PC-3 (cell line): Measurements from ENCODE around the gene CPB2. TPM values are rescaled to one million over a fixed set of nuclear protein-coding genes. Genes with fewer than 3 reads are reported as not detected.

Experiments used
- ATAC-seq: fragments of 200-7000 bp; cut with Tn5 transposase; 2 replicates; pipeline ENCODE4 v1.9.1; 2020; ENCODE audit warnings: mild to moderate bottlenecking, moderate library complexity
- BruUV-seq: library from RNA; stranded (reverse); fragments of 400-500 nt; replicated peaks from 2 replicates; lab custom pipeline; 2021; lab: Mats Ljungman, UMichigan
- CTCF ChIA-PET: fragments of 300-600 bp; sonication (Branson Sonifier 250); formaldehyde crosslinking; loops from one replicate; lab custom pipeline; 2022; ENCODE audit warnings: antibody characterized with exemption; lab: Charles Lee
- POLR2A ChIA-PET: fragments of 300-600 bp; sonication (Branson Sonifier 250); formaldehyde crosslinking; loops from one replicate; lab custom pipeline; 2022; ENCODE audit warnings: antibody characterized with exemption; ENCODE audit not compliant: unreplicated experiment; lab: Charles Lee
- DNase-seq: peaks from one replicate; pipeline ENCODE4 v3.0.0-alpha.2; 2015
- H2AFZ ChIP-seq: fragments of 300-600 bp; sonication (generic); 2 replicates; pipeline ENCODE4 v1.6.0; 2016; ENCODE audit warnings: antibody characterized with exemption, low read length
- H3F3A ChIP-seq: fragments of 300-600 bp; sonication (generic); one replicate; pipeline ENCODE4 v1.6.0; 2017; ENCODE audit warnings: antibody characterized with exemption, low read length, control low read depth, mild to moderate bottlenecking; ENCODE audit not compliant: unreplicated experiment
- H3K27ac ChIP-seq: fragments of 300-600 bp; sonication (generic); 2 replicates; pipeline ENCODE4 v1.5.1; 2016; ENCODE audit warnings: mild to moderate bottlenecking, low read length
- H3K27me3 ChIP-seq: fragments of 300-600 bp; sonication (generic); 2 replicates; pipeline ENCODE4 v1.6.1; 2016; ENCODE audit warnings: low read length, mixed read lengths
- H3K36me3 ChIP-seq: fragments of 300-600 bp; sonication (generic); 2 replicates; pipeline ENCODE4 v1.6.1; 2016; ENCODE audit warnings: low read depth, mixed run types, low read length, mixed read lengths
- H3K4me1 ChIP-seq: fragments of 300-600 bp; sonication (generic); 2 replicates; pipeline ENCODE4 v1.5.1; 2016; ENCODE audit warnings: low read length; ENCODE audit not compliant: insufficient read depth
- H3K4me2 ChIP-seq: fragments of 300-600 bp; sonication (generic); 2 replicates; pipeline ENCODE4 v1.6.0; 2016; ENCODE audit warnings: low read length
- H3K4me3 ChIP-seq: fragments of 300-600 bp; sonication (generic); 2 replicates; pipeline ENCODE4 v1.5.1; 2016; ENCODE audit warnings: mild to moderate bottlenecking, low read length, mixed read lengths
- H3K79me2 ChIP-seq: fragments of 300-600 bp; sonication (generic); 2 replicates; pipeline ENCODE4 v1.6.1; 2017; ENCODE audit warnings: low read length, mixed read lengths
- H3K9ac ChIP-seq: fragments of 300-600 bp; sonication (generic); 2 replicates; pipeline ENCODE4 v1.6.0; 2016; ENCODE audit warnings: mild to moderate bottlenecking, low read length
- H3K9me2 ChIP-seq: fragments of 300-600 bp; sonication (generic); replicated peaks from 2 replicates; pipeline ENCODE4 v1.6.1; 2016; ENCODE audit warnings: mixed run types, low read length, mixed read lengths
- H3K9me3 ChIP-seq: fragments of 300-600 bp; sonication (generic); 2 replicates; pipeline ENCODE4 v1.6.1; 2016; ENCODE audit warnings: low read length, mixed read lengths
- H4K20me1 ChIP-seq: fragments of 300-600 bp; sonication (generic); 2 replicates; pipeline ENCODE4 v1.6.1; 2016; ENCODE audit warnings: low read length, mixed read lengths
- EZH2 ChIP-seq: fragments of 300-600 bp; sonication (generic); IDR thresholded peaks from one replicate; pipeline ENCODE4 v1.6.1; 2017; ENCODE audit warnings: antibody characterized with exemption, mild to moderate bottlenecking, low read length; ENCODE audit not compliant: unreplicated experiment
- EZH2phosphoT487 ChIP-seq: fragments of 300-600 bp; sonication (generic); IDR thresholded peaks from 2 replicates; pipeline ENCODE4 v1.6.1; 2018; ENCODE audit warnings: mild to moderate bottlenecking, antibody characterized with exemption, low read length, borderline replicate concordance
- intact Hi-C: fragments of 100-400 bp; cut with micrococcal nuclease; formaldehyde crosslinking; loops from 2 replicates; pipeline ENCODE4 v1.9.0; 2023
- total RNA-seq: library from RNA; depleted of rRNA; stranded (reverse); fragments of >200 nt; gene quantifications from 2 replicates; pipeline ENCODE4 v1.2.3, GENCODE V29; 2014
- TF ChIP-seq, protein P1 (sequence below): fragments of 300-600 bp; sonication (generic); conservative IDR thresholded peaks from 2 replicates; pipeline ENCODE4 v1.5.1; 2017; ENCODE audit warnings: antibody characterized with exemption, low read depth, mild to moderate bottlenecking, low read length

The CPB2 gene
- total RNA-seq, 1 experiment from 2014 or later, result not detected

- Histone ChIP-seq H3K4me2 (no peak overlapping the region), H3K36me3 (no peaks in the 10 kb centered on the region), H3K79me2 (no peaks in the 10 kb centered on the region), H3K9ac (no peak overlapping the region), H3K9me3 (no peaks in the 10 kb centered on the region), H2AFZ (no peak overlapping the region), H4K20me1 (no peaks in the 10 kb centered on the region), H3K4me1 (no peaks in the 10 kb centered on the region), H3K9me2 (no peaks in the 10 kb centered on the region), H3K27me3 (peaks cover 2% of the 10 kb centered on the region; the same call in 1 of the 2 replicates), H3K4me3 (no peak overlapping the region), H3K27ac (no peak overlapping the region), H3F3A (no peaks in the 10 kb centered on the region)
- POLR2A ChIA-PET, result no interaction called here
- CTCF ChIA-PET, result no interaction called here
- BruUV-seq, result no TSS peak
- intact Hi-C loops, result no loop called here
- ATAC-seq (no peak), DNase-seq (no peak)
- TF ChIP-seq EZH2phosphoT487 (no peak), EZH2 (no peak)
These were observed 6.3 kb upstream of the CPB2 start for GRCh38 chr13:46111151-46111550.

DNA sequence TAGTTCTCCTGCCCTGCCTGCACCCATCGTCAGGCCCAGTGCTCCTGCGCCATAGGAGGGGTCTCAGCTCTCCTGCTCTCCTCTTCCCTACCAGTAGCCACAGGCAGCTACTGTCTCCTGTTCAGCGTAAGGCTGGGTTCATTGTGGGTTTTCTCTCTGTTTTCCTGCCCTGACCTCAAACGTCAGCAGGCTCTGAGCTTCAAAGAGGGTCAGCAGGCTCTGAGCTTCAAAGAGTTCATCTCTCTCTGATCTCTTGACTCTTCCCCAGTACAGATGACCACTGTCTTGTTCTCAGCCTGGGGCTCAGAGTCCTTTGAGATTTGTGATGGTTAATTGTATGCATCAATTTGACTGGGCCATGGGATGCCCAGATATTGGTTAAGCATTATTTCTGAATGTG, 4.6 kb upstream of the CPB2 start:
- Histone ChIP-seq H3K9ac (no peak overlapping the region), H3K79me2 (no peaks in the 10 kb centered on the region), H3K4me1 (no peaks in the 10 kb centered on the region), H3K9me3 (no peaks in the 10 kb centered on the region), H3K27ac (no peak overlapping the region), H3K27me3 (peaks cover 4% of the 10 kb centered on the region; the same call in 1 of the 2 replicates), H3K4me2 (no peak overlapping the region), H2AFZ (no peak overlapping the region), H3F3A (no peaks in the 10 kb centered on the region), H4K20me1 (no peaks in the 10 kb centered on the region), H3K9me2 (no peaks in the 10 kb centered on the region), H3K36me3 (no peaks in the 10 kb centered on the region), H3K4me3 (no peak overlapping the region)
- ChIA-PET POLR2A (no interaction called here), CTCF (no interaction called here)
- intact Hi-C loops, result no loop called here
- BruUV-seq, result no TSS peak
- no peak for TF ChIP-seq EZH2phosphoT487
- TF ChIP-seq, protein P1, sequence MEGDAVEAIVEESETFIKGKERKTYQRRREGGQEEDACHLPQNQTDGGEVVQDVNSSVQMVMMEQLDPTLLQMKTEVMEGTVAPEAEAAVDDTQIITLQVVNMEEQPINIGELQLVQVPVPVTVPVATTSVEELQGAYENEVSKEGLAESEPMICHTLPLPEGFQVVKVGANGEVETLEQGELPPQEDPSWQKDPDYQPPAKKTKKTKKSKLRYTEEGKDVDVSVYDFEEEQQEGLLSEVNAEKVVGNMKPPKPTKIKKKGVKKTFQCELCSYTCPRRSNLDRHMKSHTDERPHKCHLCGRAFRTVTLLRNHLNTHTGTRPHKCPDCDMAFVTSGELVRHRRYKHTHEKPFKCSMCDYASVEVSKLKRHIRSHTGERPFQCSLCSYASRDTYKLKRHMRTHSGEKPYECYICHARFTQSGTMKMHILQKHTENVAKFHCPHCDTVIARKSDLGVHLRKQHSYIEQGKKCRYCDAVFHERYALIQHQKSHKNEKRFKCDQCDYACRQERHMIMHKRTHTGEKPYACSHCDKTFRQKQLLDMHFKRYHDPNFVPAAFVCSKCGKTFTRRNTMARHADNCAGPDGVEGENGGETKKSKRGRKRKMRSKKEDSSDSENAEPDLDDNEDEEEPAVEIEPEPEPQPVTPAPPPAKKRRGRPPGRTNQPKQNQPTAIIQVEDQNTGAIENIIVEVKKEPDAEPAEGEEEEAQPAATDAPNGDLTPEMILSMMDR, result no peak
- DNase-seq, result no peak
- ATAC-seq, result no peak

GRCh38 chr13:46106839-46107371, 2.1 kb upstream of the CPB2 start:
- no peak for DNase-seq
- Histone ChIP-seq H2AFZ (no peak overlapping the region), H4K20me1 (no peaks in the 10 kb centered on the region), H3K27me3 (peaks cover 4% of the 10 kb centered on the region; the same call in 1 of the 2 replicates), H3K4me1 (no peaks in the 10 kb centered on the region), H3K79me2 (no peaks in the 10 kb centered on the region), H3F3A (no peaks in the 10 kb centered on the region), H3K4me2 (no peak overlapping the region), H3K4me3 (no peak overlapping the region), H3K9me3 (no peaks in the 10 kb centered on the region), H3K36me3 (no peaks in the 10 kb centered on the region), H3K27ac (no peak overlapping the region), H3K9ac (no peak overlapping the region), H3K9me2 (no peaks in the 10 kb centered on the region)
- ATAC-seq, result no peak
- ChIA-PET CTCF (no interaction called here), POLR2A (no interaction called here)
- BruUV-seq, result no TSS peak
- TF ChIP-seq EZH2phosphoT487 (no peak), EZH2 (no peak)
- TF ChIP-seq, protein P1, result no peak
- intact Hi-C loops, result no loop called here
